KMS-11 (cell line): ENCODE measurements around the gene RMC1.

Experiments used
- H2AFZ ChIP-seq: fragments of 200-600 bp; sonication (generic); 2 replicates; pipeline ENCODE4 v1.6.1; 2016; ENCODE audit warnings: antibody characterized with exemption, mixed run types, low read depth
- H3K27ac ChIP-seq: fragments of 200-600 bp; sonication (generic); 2 replicates; pipeline ENCODE4 v1.6.1; 2016; ENCODE audit warnings: mild to moderate bottlenecking, mixed run types
- H3K27me3 ChIP-seq: fragments of 200-600 bp; sonication (generic); 2 replicates; pipeline ENCODE4 v1.6.1; 2017; ENCODE audit warnings: mild to moderate bottlenecking, low read depth, mixed run types, moderate library complexity; ENCODE audit not compliant: insufficient read depth
- H3K36me3 ChIP-seq: fragments of 200-600 bp; sonication (generic); 2 replicates; pipeline ENCODE4 v1.6.1; 2017; ENCODE audit warnings: mild to moderate bottlenecking, mixed run types; ENCODE audit not compliant: insufficient read depth
- H3K4me1 ChIP-seq: fragments of 200-600 bp; sonication (generic); 2 replicates; pipeline ENCODE4 v1.6.1; 2016; ENCODE audit warnings: mild to moderate bottlenecking, low read depth, mixed run types; ENCODE audit not compliant: poor library complexity, severe bottlenecking
- H3K4me2 ChIP-seq: fragments of 200-600 bp; sonication (generic); 2 replicates; pipeline ENCODE4 v1.7.0; 2016; ENCODE audit warnings: mild to moderate bottlenecking, mixed run types
- H3K4me3 ChIP-seq: fragments of 200-600 bp; sonication (generic); IDR thresholded peaks from 2 replicates; pipeline ENCODE4 v1.6.1; 2017; ENCODE audit warnings: low read depth, low read length, mixed read lengths; ENCODE audit not compliant: insufficient read depth
- H3K79me2 ChIP-seq: fragments of 200-600 bp; sonication (generic); 2 replicates; pipeline ENCODE4 v1.6.1; 2016; ENCODE audit warnings: low read depth, mixed run types; ENCODE audit not compliant: insufficient read depth
- H3K9ac ChIP-seq: fragments of 200-600 bp; sonication (generic); 2 replicates; pipeline ENCODE4 v1.6.1; 2016; ENCODE audit warnings: mild to moderate bottlenecking, mixed run types
- H4K20me1 ChIP-seq: fragments of 200-600 bp; sonication (generic); 2 replicates; pipeline ENCODE4 v1.6.1; 2016; ENCODE audit warnings: mild to moderate bottlenecking, mixed run types; ENCODE audit not compliant: insufficient read depth
- CTCF ChIP-seq: fragments of 200-600 bp; sonication (generic); conservative IDR thresholded peaks from 2 replicates; pipeline ENCODE4 v1.6.1; 2017; ENCODE audit warnings: low read depth, mild to moderate bottlenecking, antibody characterized with exemption, low read length, moderate library complexity, mixed read lengths

The RMC1 gene

GRCh38 chr18:23545247-23545789, 42.0 kb downstream of the RMC1 start:
- no peak overlapping the region for H3K4me3 ChIP-seq
- no peak for TF ChIP-seq CTCF
- H3K4me2 ChIP-seq: no peak overlapping the region
- 0 out of 2 replicates have a peak, but pooled peaks cover 5% of the 10 kb centered on the region for H3K36me3 ChIP-seq
- no peak overlapping the region for H3K9ac ChIP-seq
- no peaks in the 10 kb centered on the region for H4K20me1 ChIP-seq
- H3K4me1 ChIP-seq: peaks cover 45% of the 10 kb centered on the region
- H3K27me3 ChIP-seq: no peaks in the 10 kb centered on the region
- no peak overlapping the region for H2AFZ ChIP-seq
- H3K27ac ChIP-seq: no peak overlapping the region
- no peaks in the 10 kb centered on the region for H3K79me2 ChIP-seq

GRCh38 chr18:23547306-23547705, 44.0 kb downstream of the RMC1 start:
- TF ChIP-seq CTCF: no peak
- Histone ChIP-seq H3K27ac (no peak overlapping the region), H3K36me3 (0 out of 2 replicates have a peak, but pooled peaks cover 5% of the 10 kb centered on the region), H3K4me3 (no peak overlapping the region), H2AFZ (no peak overlapping the region), H3K9ac (no peak overlapping the region), H3K79me2 (no peaks in the 10 kb centered on the region), H3K4me2 (no peak overlapping the region), H4K20me1 (no peaks in the 10 kb centered on the region), H3K4me1 (peaks cover 25% of the 10 kb centered on the region), H3K27me3 (no peaks in the 10 kb centered on the region)

- H3K27ac ChIP-seq: no peak overlapping the region
Measured at GRCh38 chr18:23547846-23548245, 44.5 kb downstream of the RMC1 start.

DNA sequence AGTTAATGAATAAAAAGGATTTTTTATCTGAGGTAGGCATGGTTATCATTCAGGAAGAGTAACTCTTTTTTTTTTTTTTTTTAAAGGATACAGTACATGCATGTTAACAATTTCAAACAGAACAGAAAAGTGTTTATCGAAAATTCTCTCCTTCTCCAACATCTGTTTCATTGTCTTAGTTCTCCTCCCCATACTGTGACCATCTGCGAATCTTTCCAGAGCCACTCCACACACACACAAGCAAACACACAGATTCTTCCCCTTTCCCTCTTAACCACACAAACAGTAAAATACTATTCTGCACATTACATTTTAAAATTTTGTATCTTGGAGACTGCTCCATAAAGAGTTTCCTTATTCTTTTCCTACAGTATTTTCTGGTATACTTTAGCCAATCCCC, 45.0 kb downstream of the RMC1 start:
- Histone ChIP-seq H3K4me2 (no peak overlapping the region), H3K4me3 (no peak overlapping the region), H3K9ac (no peak overlapping the region), H3K27me3 (no peaks in the 10 kb centered on the region), H4K20me1 (no peaks in the 10 kb centered on the region), H2AFZ (no peak overlapping the region), H3K79me2 (no peaks in the 10 kb centered on the region), H3K4me1 (peaks cover 16% of the 10 kb centered on the region), H3K36me3 (0 out of 2 replicates have a peak, but pooled peaks cover 5% of the 10 kb centered on the region), H3K27ac (no peak overlapping the region)
- no peak for TF ChIP-seq CTCF

More at GRCh38 chr18:23547846-23548245, 44.5 kb downstream of the RMC1 start:
- H3K36me3 ChIP-seq: 0 out of 2 replicates have a peak, but pooled peaks cover 5% of the 10 kb centered on the region
- no peaks in the 10 kb centered on the region for H4K20me1 ChIP-seq
- no peak overlapping the region for H3K4me2 ChIP-seq
- peaks cover 19% of the 10 kb centered on the region for H3K4me1 ChIP-seq
- H2AFZ ChIP-seq: no peak overlapping the region
- no peaks in the 10 kb centered on the region for H3K79me2 ChIP-seq
- H3K4me3 ChIP-seq: no peak overlapping the region
- TF ChIP-seq CTCF: no peak
- no peak overlapping the region for H3K9ac ChIP-seq
- no peaks in the 10 kb centered on the region for H3K27me3 ChIP-seq
